ENCODE data around the gene RIN1.

DNA sequence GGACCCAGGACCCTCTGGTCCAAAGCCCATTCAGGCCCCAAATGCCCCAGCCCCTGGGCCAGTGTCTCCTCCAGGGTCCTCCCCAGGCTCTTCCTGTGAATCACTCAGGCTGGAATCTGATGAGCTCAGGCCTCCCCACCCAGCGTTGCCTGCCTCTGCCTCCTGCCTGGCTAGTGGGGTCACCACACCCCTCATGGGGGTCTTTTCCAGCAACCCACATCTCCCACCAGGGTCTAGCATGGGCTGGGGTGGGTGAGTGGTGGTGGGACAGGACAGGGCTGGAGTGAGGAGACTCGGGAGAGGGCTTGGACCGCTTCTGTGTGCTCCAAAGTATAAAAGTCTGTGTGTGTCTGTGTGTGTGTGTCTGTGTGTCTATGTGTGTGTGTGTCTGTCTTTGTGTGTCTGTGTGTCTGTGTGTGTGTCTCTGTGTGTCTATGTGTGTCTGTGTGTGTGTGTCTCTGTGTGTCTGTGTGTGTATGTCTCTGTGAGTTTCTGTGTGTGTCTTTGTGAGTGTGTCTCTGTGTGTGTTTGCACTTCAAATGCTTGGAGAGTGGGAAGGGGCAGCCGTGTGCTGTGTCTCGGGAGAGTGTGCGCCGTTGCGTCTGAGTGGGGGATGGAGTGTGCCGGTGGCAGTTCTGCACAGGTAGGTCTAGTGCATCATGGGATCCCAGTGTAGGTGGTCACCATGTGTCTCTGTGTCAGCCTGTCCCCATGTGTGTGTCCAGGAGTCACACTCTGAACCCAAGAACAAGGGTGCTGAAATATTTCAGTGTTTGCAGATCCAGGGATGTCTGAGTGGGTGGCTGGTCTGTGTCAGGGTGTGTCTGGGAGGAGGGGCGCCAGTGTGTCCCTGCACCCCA, 8.8 kb downstream of the RIN1 start:
- TF ChIP-seq, protein P1, sequence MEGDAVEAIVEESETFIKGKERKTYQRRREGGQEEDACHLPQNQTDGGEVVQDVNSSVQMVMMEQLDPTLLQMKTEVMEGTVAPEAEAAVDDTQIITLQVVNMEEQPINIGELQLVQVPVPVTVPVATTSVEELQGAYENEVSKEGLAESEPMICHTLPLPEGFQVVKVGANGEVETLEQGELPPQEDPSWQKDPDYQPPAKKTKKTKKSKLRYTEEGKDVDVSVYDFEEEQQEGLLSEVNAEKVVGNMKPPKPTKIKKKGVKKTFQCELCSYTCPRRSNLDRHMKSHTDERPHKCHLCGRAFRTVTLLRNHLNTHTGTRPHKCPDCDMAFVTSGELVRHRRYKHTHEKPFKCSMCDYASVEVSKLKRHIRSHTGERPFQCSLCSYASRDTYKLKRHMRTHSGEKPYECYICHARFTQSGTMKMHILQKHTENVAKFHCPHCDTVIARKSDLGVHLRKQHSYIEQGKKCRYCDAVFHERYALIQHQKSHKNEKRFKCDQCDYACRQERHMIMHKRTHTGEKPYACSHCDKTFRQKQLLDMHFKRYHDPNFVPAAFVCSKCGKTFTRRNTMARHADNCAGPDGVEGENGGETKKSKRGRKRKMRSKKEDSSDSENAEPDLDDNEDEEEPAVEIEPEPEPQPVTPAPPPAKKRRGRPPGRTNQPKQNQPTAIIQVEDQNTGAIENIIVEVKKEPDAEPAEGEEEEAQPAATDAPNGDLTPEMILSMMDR (IDR thresholded peaks at IDR 0.05), result no peak
- no peak for TF ChIP-seq POLR2A (IDR thresholded peaks at IDR 0.05)

Data from uterus (tissue), 2 donors.